K562 (cell line): ENCODE measurements around the gene NDFIP2. TPM values are rescaled to one million over a fixed set of nuclear protein-coding genes. Genes with fewer than 3 reads are reported as not detected.

ENCODE experiments used
- ATAC-seq: fragments of 200-7000 bp; cut with Tn5 transposase; 3 replicates; pipeline ENCODE4 v1.9.1; 2020; ENCODE audit warnings: moderate library complexity
- BruUV-seq: library from RNA; stranded (reverse); fragments of 400-500 nt; replicated peaks from 2 replicates; lab custom pipeline; 2021; lab: Mats Ljungman, UMichigan
- CTCF ChIA-PET: fragments of 300-600 bp; formaldehyde crosslinking; extraction: SDS; loops from one replicate; lab custom pipeline; 2021; ENCODE audit warnings: low intra/inter-chr PET ratio; lab: Yijun Ruan, JAX
- POLR2A ChIA-PET: fragments of 300-600, 350-650 bp; sonication (Branson Sonifier 250); formaldehyde crosslinking; extraction: SDS; loops from one replicate; lab custom pipeline; 2021; ENCODE audit warnings: antibody characterized with exemption, inconsistent platforms; lab: Yijun Ruan, JAX
- DNase-seq, 4 experiments: peaks; one replicate each; pipeline versions ENCODE4 v3.0.0 to v3.0.0-alpha.2; 2011 to 2018; ENCODE audit warnings: low spot score in 3 of 4, mixed read lengths in 3 of 4; ENCODE audit errors: extremely low read depth in 1 of 4
- FAIRE-seq: peaks from 2 replicates; lab custom pipeline; 2011; peaks lifted over from hg19 to GRCh38; lab: Jason Lieb, UNC
- H2AFZ ChIP-seq: 2 replicates; pipeline ENCODE4 v1.6.0; 2011; ENCODE audit warnings: low read depth, low read length, control low read depth, inconsistent platforms
- H3K27ac ChIP-seq: fragments of 200-600 bp; 3 replicates; pipeline ENCODE4 v1.8.0; 2011; ENCODE audit warnings: low read depth, mild to moderate bottlenecking, control low read depth, inconsistent platforms, low read length, moderate library complexity, mixed read lengths; ENCODE audit errors: extremely low read depth
- H3K27me3 ChIP-seq, 2 experiments: fragments of 300-600 bp in 1 of 2; 2 replicates in 1 of 2; 3 replicates in 1 of 2; pipeline versions ENCODE4 v1.6.0 to v1.8.0; 2011; ENCODE audit warnings: inconsistent platforms in 2 of 2, low read length in 2 of 2, mild to moderate bottlenecking in 1 of 2, mixed read lengths in 1 of 2, moderate library complexity in 1 of 2; ENCODE audit not compliant: control insufficient read depth in 2 of 2, insufficient read depth in 2 of 2
- H3K36me3 ChIP-seq: fragments of 300-600 bp; 3 replicates; pipeline ENCODE4 v1.8.0; 2011; ENCODE audit warnings: mild to moderate bottlenecking, low read length, inconsistent platforms; ENCODE audit not compliant: control insufficient read depth, insufficient read depth
- H3K4me1 ChIP-seq, 2 experiments: fragments of 200-600 bp in 1 of 2; replicated peaks in 1 of 2; 2 replicates in 1 of 2; 3 replicates in 1 of 2; pipeline versions ENCODE4 v1.5.1 to v1.8.0; 2011; ENCODE audit warnings: inconsistent platforms in 2 of 2, low read length in 2 of 2, mild to moderate bottlenecking in 1 of 2, mixed read lengths in 1 of 2, moderate library complexity in 1 of 2; ENCODE audit not compliant: control insufficient read depth in 2 of 2, insufficient read depth in 2 of 2
- H3K4me2 ChIP-seq: 2 replicates; pipeline ENCODE4 v1.6.1; 2011; ENCODE audit warnings: low read length, control low read depth, inconsistent platforms, mixed read lengths; ENCODE audit not compliant: insufficient read depth
- H3K4me3 ChIP-seq: fragments of 200-600 bp; sonication (generic), shearing (Covaris generic); 2 replicates; pipeline ENCODE4 v1.5.1; 2016; ENCODE audit warnings: control low read depth, inconsistent platforms
- H3K79me2 ChIP-seq: fragments of 200-600 bp; 3 replicates; pipeline ENCODE4 v1.8.0; 2011; ENCODE audit warnings: low read length, inconsistent platforms; ENCODE audit not compliant: control insufficient read depth, insufficient read depth
- H3K9ac ChIP-seq, 2 experiments: 2 replicates each; pipeline versions ENCODE4 v1.6.0 to v1.6.1; 2011; ENCODE audit warnings: low read depth in 2 of 2, low read length in 2 of 2, control low read depth in 1 of 2, inconsistent platforms in 1 of 2, mild to moderate bottlenecking in 1 of 2, mixed read lengths in 1 of 2; ENCODE audit not compliant: insufficient read depth in 1 of 2
- H3K9me1 ChIP-seq: one replicate; pipeline ENCODE4 v1.6.0; 2011; ENCODE audit warnings: inconsistent platforms, mild to moderate bottlenecking, low read length, moderate library complexity; ENCODE audit not compliant: control insufficient read depth, insufficient read depth
- H3K9me3 ChIP-seq: replicated peaks from 2 replicates; pipeline ENCODE4 v1.5.1; 2011; ENCODE audit warnings: low read depth, low read length, inconsistent platforms; ENCODE audit not compliant: control insufficient read depth, insufficient read depth
- H4K20me1 ChIP-seq: replicated peaks from 2 replicates; pipeline ENCODE4 v1.6.1; 2011; ENCODE audit warnings: low read length, inconsistent platforms, mixed read lengths; ENCODE audit not compliant: control insufficient read depth, insufficient read depth
- BRCA1 ChIP-seq, 2 experiments: fragments of 450-650 bp in 1 of 2; sonication (generic) in 1 of 2; formaldehyde crosslinking in 1 of 2; IDR thresholded peaks; 2 replicates each; pipeline versions ENCODE4 v1.5.0 to v1.6.1; 2017 to 2020; ENCODE audit warnings: mild to moderate bottlenecking in 1 of 2, missing genetic modification reagents in 1 of 2
- FOSL1 ChIP-seq: fragments of 200-800 bp; sonication (Bioruptor generic); conservative IDR thresholded peaks from 2 replicates; pipeline ENCODE4 v1.6.1; 2016; ENCODE audit warnings: missing genetic modification characterization, missing compliant biosample characterization
- FOXJ3 ChIP-seq: sonication (generic); formaldehyde crosslinking; IDR thresholded peaks from 2 replicates; pipeline ENCODE4 v1.4.0; 2020; ENCODE audit warnings: mild to moderate bottlenecking, missing genetic modification reagents
- HNRNPL ChIP-seq: fragments of 200-400 bp; formaldehyde crosslinking; IDR thresholded peaks from 2 replicates; pipeline ENCODE4 v1.6.1; 2017; ENCODE audit warnings: low read depth, mild to moderate bottlenecking, low read length
- KLF10 ChIP-seq: fragments of 250-450 bp; sonication (Bioruptor Pico); IDR thresholded peaks from 2 replicates; pipeline ENCODE4 v1.6.1; 2021; ENCODE audit warnings: matching md5 sums
- NONO ChIP-seq, 2 experiments: fragments of 200-400 bp in 1 of 2; fragments of 450-650 bp in 1 of 2; formaldehyde crosslinking in 1 of 2; IDR thresholded peaks; 2 replicates each; pipeline ENCODE4 v1.6.1; 2017; ENCODE audit warnings: low read depth in 2 of 2, mild to moderate bottlenecking in 2 of 2, moderate library complexity in 2 of 2, low read length in 1 of 2
- SMARCE1 ChIP-seq: fragments of 450-650 bp; IDR thresholded peaks from 2 replicates; pipeline ENCODE4 v1.7.1; 2016; ENCODE audit warnings: mild to moderate bottlenecking
- TAF7 ChIP-seq: fragments of 450-650 bp; IDR thresholded peaks from 2 replicates; pipeline ENCODE4 v1.6.1; 2016; ENCODE audit warnings: missing genetic modification characterization, missing compliant biosample characterization
- TEAD4 ChIP-seq, 2 experiments: sonication (generic) in 1 of 2; formaldehyde crosslinking in 1 of 2; IDR thresholded peaks; 2 replicates each; pipeline versions ENCODE4 v1.6.1 to v1.8.0; 2012 to 2022; ENCODE audit warnings: borderline replicate concordance in 1 of 2, inconsistent platforms in 1 of 2, low read length in 1 of 2, mild to moderate bottlenecking in 1 of 2, missing genetic modification reagents in 1 of 2
- ZBTB8A ChIP-seq: fragments of 450-650 bp; IDR thresholded peaks from 2 replicates; pipeline ENCODE4 v1.6.1; 2018; ENCODE audit warnings: mild to moderate bottlenecking, moderate library complexity; ENCODE audit not compliant: partially characterized antibody
- WGBS: fragments of 100-300 bp; shearing (Covaris generic); methylation state at CpG from one replicate; pipeline ENCODE4 v1.1.6; 2016; ENCODE audit warnings: low coverage, mixed read lengths; ENCODE audit not compliant: insufficient coverage; ENCODE audit errors: missing lambda C conversion rate; 5-methylcytosine and 5-hydroxymethylcytosine counted together
- in situ Hi-C: fragments of 300-500 bp; cut with MboI; formaldehyde crosslinking; loops from 4 replicates; pipeline ENCODE4 v1.15.0; 2018; ENCODE audit warnings: inconsistent platforms, mixed read lengths
- intact Hi-C: fragments of 100-400 bp; cut with micrococcal nuclease; formaldehyde crosslinking; loops from 2 replicates; pipeline ENCODE4 v1.14.2; 2022
- polyA plus RNA-seq, 8 experiments: library from polyadenylated mRNA; depleted of rRNA in 4 of 8; stranded (reverse) in 5 of 8; unstranded in 3 of 8; fragments of >200 nt; fragmentation: Nextera tagmentation in 2 of 8; fragmentation: Illumina TruSeq in 1 of 8; extraction: Ambion mirVana in 2 of 8; extraction: Trizol in 1 of 8; gene quantifications; 2 replicates each; pipeline versions ENCODE4 v1.2.1 to v1.2.3, GENCODE V29; 2011 to 2014; ENCODE audit warnings: inconsistent platforms in 1 of 8, missing spikeins in 1 of 8
- total RNA-seq, 7 experiments: library from RNA; depleted of rRNA in 6 of 7; stranded (reverse); fragments of >200 nt in 6 of 7; fragmentation: Illumina TruSeq in 2 of 7; extraction: Trizol in 2 of 7; gene quantifications; 2 replicates each; pipeline versions ENCODE4 v1.2.1 to v1.2.3, GENCODE V29; 2011 to 2021; ENCODE audit warnings: low replicate concordance in 1 of 7
- TF ChIP-seq, protein P1 (sequence below): fragments of 250-450 bp; sonication (Bioruptor Pico); IDR thresholded peaks from 2 replicates; pipeline ENCODE4 v1.6.1; 2021; ENCODE audit warnings: mild to moderate bottlenecking
- TF ChIP-seq, protein P2 (sequence below): sonication (generic); formaldehyde crosslinking; IDR thresholded peaks from 2 replicates; pipeline ENCODE4 v1.8.1; 2023; ENCODE audit warnings: mild to moderate bottlenecking, missing genetic modification reagents

The NDFIP2 gene
- total and polyA plus RNA-seq, 9 of the 15 experiments (the other 6 are each of a cell fraction or from before 2014, with no cell fraction given): 13.4 to 54.4 (median 27.8) TPM

DNA sequence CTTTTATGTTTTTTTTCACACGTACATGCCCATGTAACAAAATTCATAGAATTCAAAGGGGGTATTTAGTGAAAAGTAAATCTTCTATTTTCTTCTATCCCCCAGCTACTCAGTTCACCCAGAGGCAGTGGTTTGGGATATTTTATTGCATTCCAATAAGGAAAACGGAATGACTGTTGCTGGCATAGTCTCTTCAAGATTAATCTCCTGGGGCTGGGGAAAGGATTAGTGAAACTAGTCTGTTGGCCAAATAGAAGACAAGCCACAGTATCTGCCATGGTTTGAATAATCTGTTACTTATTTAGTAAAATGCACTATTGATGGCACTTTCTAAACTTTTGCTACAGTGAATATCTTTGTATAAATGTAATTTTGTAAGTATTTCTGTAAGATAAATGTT is 122.0 kb downstream of the NDFIP2 start (continued):
- TF ChIP-seq NONO (IDR thresholded peaks at IDR 0.05; ENCODE audit: low read depth in 2 of 2, low read length in 1 of 2) (no peak), HNRNPL (no peak), BRCA1 (IDR thresholded peaks at IDR 0.05) (no peak), BRCA1 (CRISPR knock-in tag; IDR thresholded peaks at IDR 0.05) (no peak), TAF7 (tag) (no peak), ZBTB8A (no peak), FOSL1 (tag) (no peak)
- TF ChIP-seq, all 486 proteins: peak for 0

DNA sequence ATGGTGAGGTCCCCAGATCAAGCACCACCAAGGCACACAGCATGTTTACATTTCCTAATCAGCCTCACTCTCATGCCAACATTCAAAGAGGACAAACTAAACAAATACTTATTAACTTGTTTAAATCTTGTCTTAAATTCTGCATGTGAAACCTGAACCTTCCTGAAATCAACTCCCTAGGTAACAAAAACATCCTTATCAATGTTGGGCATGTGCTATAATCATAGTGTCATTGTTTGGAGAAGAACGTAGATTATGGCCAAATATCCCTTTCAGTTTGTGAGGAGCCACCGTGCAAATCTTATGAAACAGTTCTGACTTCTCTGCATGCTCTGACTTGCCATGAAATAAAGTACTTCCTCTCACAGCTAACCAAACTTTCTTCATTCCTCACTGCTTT is 123.8 kb downstream of the NDFIP2 start:
- Histone ChIP-seq H2AFZ (no peak overlapping the region), H3K79me2 (no peaks in the 10 kb centered on the region), H3K9me1 (no peaks in the 10 kb centered on the region), H3K27ac (no peak overlapping the region), H3K4me3 (no peak overlapping the region), H4K20me1 (no peaks in the 10 kb centered on the region), H3K9me3 (no peaks in the 10 kb centered on the region), H3K4me2 (no peak overlapping the region), H3K9ac (no peak overlapping the region), H3K4me1 (peaks cover 0 to 3% of the 10 kb centered on the region in 2 experiments; a peak in 2 of 5 replicates), H3K27me3 (no peaks in the 10 kb centered on the region), H3K36me3 (no peaks in the 10 kb centered on the region)
- no peak for ATAC-seq
- TF ChIP-seq FOXJ3 (no peak), TEAD4 (IDR thresholded peaks at IDR 0.05; ENCODE audit: low read length) (no peak), TEAD4 (CRISPR knock-in tag; IDR thresholded peaks at IDR 0.05; ENCODE audit: borderline replicate concordance) (no peak), SMARCE1 (no peak), KLF10 (CRISPR knock-in tag) (no peak)
- TF ChIP-seq, protein P1, sequence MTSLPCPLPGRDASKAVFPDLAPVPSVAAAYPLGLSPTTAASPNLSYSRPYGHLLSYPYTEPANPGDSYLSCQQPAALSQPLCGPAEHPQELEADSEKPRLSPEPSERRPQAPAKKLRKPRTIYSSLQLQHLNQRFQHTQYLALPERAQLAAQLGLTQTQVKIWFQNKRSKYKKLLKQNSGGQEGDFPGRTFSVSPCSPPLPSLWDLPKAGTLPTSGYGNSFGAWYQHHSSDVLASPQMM: no peak
- TF ChIP-seq, protein P2, sequence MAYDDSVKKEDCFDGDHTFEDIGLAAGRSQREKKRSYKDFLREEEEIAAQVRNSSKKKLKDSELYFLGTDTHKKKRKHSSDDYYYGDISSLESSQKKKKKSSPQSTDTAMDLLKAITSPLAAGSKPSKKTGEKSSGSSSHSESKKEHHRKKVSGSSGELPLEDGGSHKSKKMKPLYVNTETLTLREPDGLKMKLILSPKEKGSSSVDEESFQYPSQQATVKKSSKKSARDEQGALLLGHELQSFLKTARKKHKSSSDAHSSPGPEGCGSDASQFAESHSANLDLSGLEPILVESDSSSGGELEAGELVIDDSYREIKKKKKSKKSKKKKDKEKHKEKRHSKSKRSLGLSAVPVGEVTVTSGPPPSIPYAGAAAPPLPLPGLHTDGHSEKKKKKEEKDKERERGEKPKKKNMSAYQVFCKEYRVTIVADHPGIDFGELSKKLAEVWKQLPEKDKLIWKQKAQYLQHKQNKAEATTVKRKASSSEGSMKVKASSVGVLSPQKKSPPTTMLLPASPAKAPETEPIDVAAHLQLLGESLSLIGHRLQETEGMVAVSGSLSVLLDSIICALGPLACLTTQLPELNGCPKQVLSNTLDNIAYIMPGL: no peak
- in situ Hi-C loops: no loop called here
- DNase-seq: no peak
- FAIRE-seq: no peak
- CTCF ChIA-PET: no interaction called here
- BruUV-seq: no TSS peak
- POLR2A ChIA-PET: no interaction called here
- WGBS: 4% methylated on average over 2 of the region's 2 CpGs
- intact Hi-C loops: no loop called here
